Fibroblast of villous mesenchyme (primary cell): Measurements from ENCODE around the gene ANO9. TPM values are rescaled to one million over a fixed set of nuclear protein-coding genes. Genes with fewer than 3 reads are reported as not detected.

Source experiments
- DNase-seq: peaks from one replicate; pipeline ENCODE4 v3.0.0-alpha.2; 2010; ENCODE audit warnings: low read depth
- H3K4me3 ChIP-seq: 2 replicates; pipeline ENCODE4 v1.5.1; 2011; ENCODE audit warnings: low read depth, mild to moderate bottlenecking, low read length
- CTCF ChIP-seq: IDR thresholded peaks from 2 replicates; pipeline ENCODE4 v1.5.1; 2012; ENCODE audit warnings: low read depth, mild to moderate bottlenecking, low read length; ENCODE audit not compliant: insufficient read depth
- total RNA-seq: library from RNA; depleted of rRNA; stranded (reverse); fragments of >200 nt; gene quantifications from 2 replicates; pipeline ENCODE4 v1.2.3, GENCODE V29; 2012

Gene ANO9
- total RNA-seq, 1 donor = not detected

GRCh38 chr11:476416-476815 is 34.6 kb upstream of the ANO9 start:
- no peak for TF ChIP-seq CTCF
- no peak overlapping the region for H3K4me3 ChIP-seq
- no peak for DNase-seq

GRCh38 chr11:475941-476340 is 34.1 kb upstream of the ANO9 start:
- no peak for DNase-seq
- H3K4me3 ChIP-seq = no peak overlapping the region
- TF ChIP-seq CTCF = no peak

DNA sequence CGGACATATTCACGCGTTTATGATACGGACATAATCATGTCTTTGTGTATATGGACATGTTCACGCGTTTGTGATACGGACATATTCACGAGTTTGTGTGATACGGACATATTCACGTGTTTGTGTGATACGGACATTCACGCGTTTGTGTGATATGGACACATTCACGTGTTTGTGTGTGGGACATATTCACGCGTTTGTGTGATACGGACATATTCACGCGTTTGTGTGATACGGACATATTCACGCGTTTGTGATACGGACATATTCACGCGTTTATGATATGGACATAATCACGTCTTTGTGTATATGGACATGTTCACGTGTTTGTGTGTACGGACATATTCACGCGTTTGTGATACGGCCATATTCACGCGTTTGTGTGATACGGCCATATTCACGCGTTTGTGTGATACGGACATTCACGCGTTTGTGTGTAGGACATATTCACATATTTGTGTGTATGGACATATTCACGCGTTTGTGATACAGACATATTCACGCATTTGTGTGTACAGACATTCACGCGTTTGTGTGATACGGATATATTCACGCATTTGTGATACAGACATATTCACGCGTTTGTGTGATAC is 33.2 kb upstream of the ANO9 start:
- no peak for TF ChIP-seq CTCF
- no peak for DNase-seq
- H3K4me3 ChIP-seq = no peak overlapping the region

DNA sequence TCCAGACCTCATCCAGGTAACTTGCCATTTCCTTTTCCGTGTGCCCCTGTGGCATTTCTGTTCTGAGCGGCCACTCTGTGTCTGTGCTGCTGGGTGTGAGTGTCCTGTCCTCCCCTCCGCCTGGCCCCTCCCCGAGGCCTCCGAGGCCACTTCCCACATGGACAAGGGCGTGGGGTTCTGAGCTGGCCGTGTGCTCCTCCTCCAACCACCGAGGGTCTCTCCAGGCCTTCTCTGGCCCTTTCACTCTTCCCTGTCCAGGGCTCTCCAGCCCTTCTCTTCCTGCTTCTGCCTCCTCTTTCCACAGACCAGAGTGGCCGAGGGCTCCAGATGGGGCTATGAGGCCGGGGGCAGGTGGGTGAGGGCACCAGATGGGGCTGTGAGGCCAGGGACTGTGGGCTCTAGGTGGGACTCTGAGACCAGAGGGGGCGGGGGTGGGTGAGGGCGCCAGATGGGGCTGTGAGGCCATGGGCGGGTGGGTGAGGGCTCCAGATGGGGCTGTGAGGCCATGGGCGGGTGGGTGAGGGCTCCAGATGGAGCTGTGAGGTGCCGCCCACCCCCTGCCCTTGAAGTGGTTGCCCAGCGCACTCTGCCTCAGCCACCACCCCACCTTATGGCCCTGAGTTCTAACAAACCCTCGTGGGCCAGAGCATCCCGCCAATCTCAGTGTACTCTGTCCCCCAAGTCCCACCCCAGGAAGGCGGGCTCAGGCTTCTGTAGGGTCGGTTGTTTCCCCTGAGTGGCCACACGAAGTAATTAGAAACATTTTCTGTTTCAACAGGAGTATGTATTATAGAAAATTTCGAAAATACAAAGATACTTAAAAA is 32.4 kb upstream of the ANO9 start:
- TF ChIP-seq CTCF = no peak
- DNase-seq = no peak
- H3K4me3 ChIP-seq = no peak overlapping the region

- no peak for DNase-seq
- no peak overlapping the region for H3K4me3 ChIP-seq
- no peak for TF ChIP-seq CTCF
Observed at GRCh38 chr11:473415-473814, 31.6 kb upstream of the ANO9 start.

DNA sequence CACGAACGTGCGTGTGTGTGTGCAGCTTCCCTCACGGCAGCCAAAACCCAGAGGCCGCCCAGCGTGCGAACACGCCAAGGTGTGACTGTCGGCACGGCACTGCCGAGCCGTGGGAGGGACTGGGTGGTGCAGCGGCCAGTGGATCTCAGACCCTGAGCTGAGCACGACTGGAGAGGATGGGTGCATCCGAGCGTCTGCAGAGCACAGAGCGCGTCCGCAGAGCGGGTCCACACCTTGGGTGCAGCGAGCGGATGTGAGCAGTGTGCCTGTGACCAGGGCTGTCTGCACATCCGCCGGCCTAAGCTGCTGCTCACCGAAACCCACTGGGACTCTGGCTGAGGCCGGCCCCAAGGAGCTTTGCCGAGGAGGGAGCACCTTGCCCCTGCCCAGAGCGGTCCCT is 31.0 kb upstream of the ANO9 start:
- TF ChIP-seq CTCF = no peak
- DNase-seq = no peak

More for the DNA sequence above, 31.0 kb upstream of the ANO9 start:
- no peak overlapping the region for H3K4me3 ChIP-seq
